NCI-H2196 treated with DMSO at 0.1 percent for 48 hours (cell line): ENCODE data around the gene NCDN.

Experiments
- DNase-seq: peaks from one replicate; lab custom pipeline; 2025; ENCODE audit not compliant: unreplicated experiment; lab: John Stamatoyannopoulos, UW

The NCDN gene

DNA sequence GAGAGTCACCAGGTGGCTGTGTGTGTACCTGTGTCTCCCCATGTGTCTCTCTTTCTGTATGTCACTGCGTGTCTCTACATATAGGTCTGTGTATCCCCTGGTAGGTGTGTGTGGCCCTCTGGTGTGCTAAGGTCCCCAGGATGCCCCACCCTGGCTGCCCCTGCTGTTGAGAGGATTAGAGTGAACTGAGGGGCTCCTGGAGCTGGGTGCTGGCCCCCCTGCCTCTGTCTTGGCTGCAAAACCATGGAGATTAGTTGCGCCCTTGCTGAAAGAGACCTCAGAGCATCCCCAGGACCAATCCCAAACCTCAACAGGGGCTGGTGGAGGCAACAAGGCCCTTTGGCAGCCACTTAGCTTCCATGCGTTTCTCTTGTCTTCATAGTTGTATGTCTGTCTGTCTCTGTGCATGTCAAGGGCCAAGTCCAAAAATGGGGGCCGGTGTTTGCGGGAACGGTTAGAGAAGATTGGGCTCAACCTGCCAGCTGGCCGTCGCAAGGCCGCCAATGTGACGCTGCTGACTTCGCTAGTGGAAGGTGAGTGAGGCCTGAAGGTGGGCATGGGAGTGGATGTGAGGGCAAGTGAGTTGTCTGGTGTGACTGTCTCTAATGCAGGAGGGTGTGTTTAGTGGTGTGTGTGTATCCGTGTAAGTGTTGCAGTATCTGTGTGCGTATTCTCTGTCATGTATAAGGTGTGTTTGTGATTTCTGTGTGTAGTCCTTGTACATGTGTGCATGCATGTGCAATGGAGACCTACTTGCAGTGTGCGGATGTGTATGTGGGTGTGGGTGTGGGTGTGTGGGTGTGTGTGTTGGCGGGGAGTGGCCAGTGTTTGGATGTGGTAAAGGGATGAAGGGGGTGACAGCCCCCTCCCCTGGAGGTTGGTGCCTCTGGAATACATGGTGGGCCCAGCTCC, 32.2 kb downstream of the NCDN start:
- no peak for DNase-seq

DNA sequence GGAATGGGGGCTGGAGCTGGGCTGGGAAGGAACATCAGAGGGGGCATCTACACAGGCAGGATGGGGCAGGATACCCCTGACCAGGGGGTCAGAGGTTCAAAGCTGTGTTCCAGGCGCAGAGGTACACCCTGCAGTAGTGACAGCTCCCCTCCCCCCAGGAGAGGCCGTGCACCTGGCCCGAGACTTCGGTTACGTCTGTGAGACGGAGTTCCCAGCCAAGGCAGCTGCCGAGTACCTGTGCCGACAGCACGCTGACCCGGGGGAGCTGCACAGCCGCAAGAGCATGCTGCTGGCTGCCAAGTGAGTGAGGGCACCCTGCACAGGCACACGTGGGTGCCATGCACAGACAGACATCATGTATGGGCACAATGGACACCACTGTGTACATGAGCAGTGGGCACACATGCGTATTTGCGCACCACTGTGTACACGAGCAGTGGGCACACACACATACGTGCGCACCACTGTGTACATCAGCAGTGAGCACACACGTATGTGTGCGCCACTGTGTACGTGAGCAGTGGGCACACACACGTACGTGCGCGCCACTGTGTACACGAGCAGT, 33.0 kb downstream of the NCDN start:
- no peak for DNase-seq

DNA sequence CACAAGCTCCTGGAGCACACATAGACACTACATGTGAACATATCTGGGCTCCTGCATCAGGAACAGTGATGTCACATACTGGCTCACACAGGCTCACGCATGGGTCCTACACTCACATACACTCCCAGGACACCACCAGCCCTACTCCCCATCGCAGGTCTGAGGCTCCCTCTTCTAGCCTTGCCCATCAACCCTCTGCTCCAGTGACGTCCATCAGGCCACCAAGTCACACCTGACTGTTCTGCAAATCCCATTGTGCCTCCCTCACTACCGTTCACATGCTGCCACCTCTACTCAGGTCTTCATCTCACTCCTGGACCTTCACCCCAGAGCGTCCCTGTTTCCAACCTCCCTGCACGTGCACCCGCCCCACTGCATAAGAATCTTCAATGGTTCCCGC, 33.6 kb downstream of the NCDN start:
- no peak for DNase-seq

GRCh38 chr1:35592991-35593769, 35.6 kb downstream of the NCDN start:
- no peak for DNase-seq

DNA sequence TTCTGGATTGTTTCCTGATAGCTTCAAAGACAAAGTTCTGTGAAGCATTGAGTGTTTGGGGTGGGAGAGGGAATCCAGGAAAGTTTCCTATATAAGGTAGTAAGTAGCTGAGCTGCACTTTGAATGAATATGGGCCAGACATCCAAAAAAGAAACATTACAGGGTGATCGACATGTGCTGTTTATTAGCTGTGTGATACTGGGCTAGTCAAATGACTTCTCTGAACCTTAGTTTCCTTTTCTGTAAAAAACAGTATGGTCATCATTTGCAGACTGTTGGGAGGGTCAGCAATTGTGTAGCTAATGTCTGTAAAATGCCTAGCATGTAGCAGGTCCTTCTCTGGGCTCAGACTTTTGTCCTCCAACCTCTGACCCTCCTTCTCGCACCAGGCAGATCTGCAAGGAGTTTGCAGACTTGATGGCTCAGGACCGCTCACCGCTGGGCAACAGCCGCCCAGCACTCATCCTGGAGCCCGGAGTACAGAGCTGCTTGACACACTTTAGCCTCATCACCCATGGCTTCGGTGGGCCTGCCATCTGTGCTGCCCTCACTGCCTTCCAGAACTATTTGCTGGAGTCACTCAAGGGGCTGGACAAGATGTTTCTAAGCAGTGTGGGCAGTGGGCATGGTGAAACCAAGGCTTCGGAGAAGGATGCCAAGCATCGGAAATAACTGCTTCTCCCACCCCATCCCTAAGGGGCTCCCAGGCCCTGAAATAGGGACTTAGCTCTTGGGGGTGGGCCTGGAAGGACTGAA, 36.6 kb downstream of the NCDN start:
- DNase-seq: no peak

GRCh38 chr1:35595684-35596083, 38.1 kb downstream of the NCDN start:
- no peak for DNase-seq

GRCh38 chr1:35597870-35598269, 40.3 kb downstream of the NCDN start:
- DNase-seq: no peak

DNA sequence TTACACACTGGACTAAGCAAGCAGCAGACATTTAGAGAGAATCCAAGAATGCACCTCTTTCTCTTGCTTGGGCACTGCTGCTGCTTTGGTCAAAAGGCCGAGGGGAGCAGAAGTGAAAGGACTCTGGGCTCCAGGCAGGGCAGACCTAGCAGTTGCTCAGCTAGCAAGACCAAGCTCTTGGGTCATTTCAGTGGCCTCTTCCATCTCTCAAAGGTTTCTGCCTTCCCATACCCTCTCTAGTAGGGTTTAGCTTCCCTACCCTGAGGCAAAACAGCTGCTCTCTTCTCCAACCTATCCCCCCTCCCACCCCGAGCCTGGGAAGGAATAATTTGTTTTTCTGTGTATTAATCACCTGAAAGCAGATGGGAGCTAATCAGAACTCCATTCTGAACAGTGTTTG, 41.3 kb downstream of the NCDN start:
- no peak for DNase-seq

- DNase-seq: no peak
Measured at GRCh38 chr1:35599411-35599810, 41.8 kb downstream of the NCDN start.

- DNase-seq: no peak
Measured at GRCh38 chr1:35600593-35600992, 43.0 kb downstream of the NCDN start.

DNA sequence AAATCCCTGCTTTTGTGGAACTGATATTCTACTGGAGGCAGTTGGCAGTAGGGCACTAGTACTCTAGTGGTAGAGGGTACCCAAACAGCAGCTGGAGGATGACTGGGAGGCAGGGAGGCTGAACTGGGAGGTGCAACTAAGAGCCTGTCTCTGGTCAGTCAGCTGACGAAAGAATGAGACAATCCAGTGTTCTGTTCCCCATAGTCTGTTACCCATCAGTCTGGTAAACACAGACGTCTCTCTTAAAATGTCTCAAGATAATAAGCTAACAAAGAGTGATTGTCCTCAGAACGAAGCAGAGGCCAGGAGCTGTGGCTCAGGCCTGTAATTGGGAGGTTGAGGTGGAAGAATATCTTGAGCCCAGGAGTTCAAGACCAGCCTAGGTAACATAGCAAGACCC, 45.9 kb downstream of the NCDN start:
- DNase-seq: no peak

- DNase-seq: no peak
Measured at GRCh38 chr1:35603941-35604340, 46.3 kb downstream of the NCDN start.

DNA sequence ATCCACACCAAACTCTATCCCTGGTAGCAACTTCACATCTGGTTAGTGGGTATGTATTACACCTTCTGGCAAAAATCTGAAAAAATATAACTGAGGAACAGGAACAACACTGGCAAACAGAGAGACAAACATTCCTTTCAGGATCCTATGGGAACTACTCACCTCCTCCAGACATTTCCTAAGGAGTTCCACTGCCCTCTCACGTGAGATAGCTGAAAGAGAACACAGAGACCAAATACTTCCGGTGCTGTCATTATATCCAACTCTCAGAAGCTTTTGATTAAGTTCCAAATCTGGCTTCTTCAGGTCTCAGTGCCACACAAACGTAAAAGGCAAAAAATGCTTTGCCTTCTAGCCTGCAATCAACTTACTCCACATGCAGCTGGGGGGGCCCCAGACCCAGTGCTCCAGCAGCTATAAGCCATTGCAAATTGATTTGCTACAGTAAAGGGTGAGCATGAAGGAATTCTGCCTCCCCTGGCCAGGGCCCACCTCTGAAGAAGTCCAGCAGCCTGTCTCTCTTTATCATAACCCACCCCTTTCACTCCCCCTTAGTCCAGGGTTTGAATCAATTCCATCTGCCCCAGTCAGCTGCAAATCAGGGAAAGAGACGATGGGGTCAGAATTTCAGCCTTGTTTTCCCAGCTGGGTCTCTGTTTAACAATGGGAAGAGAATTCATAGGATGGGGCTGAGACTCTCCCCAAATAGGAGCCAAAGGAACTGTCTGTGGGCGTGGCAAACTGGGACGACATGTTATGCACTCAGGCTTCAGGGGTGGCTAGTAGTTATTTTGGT, 47.7 kb downstream of the NCDN start:
- no peak for DNase-seq

DNA sequence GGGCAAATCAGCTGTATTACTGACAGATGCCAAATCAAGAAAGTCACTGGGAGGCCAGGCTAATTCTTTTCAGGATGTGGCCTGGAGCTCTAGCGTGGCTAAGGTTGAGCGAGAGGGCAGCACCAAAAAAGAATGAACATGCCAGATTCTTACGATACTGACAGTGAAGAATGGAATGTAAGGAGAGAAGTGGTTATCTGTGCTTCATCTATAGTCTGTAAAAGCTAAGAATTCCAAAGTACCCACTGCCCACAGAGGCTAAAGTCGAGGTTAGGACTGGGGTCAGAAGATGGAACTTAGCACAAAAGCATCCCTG, 48.2 kb downstream of the NCDN start:
- DNase-seq: no peak

DNA sequence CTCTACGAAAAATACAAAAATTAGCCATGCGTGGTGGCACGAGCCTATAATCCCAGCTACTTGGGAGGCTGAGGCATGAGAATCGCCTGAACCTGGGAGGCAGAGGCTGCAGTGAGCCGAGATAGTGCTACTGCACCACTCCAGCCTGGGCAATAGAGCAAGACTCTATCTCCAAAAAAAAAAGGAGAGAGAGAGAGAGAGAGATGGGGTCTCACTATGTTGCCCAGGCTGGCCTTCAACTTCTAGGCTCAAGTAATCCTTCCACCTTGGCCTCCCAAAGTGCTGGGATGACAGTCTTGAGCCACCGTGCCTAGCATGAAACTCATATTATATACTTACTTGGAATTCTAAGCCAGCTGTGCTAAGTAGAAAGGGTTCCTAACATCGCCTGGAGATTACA, 54.1 kb downstream of the NCDN start:
- DNase-seq: no peak

GRCh38 chr1:35615440-35615839, 57.8 kb downstream of the NCDN start:
- no peak for DNase-seq
